H9 (cell line): ENCODE results near the gene LUZP2. TPM values are rescaled to one million over a fixed set of nuclear protein-coding genes. Genes with fewer than 3 reads are reported as not detected.

Experiments
- DNase-seq: peaks from one replicate; pipeline ENCODE4 v3.0.0-alpha.2; 2017
- H2AFZ ChIP-seq: one replicate; pipeline ENCODE4 v1.6.1; 2013; ENCODE audit warnings: mild to moderate bottlenecking, low read length, control low read depth, moderate library complexity
- H2AK5ac ChIP-seq: 2 replicates; pipeline ENCODE4 v1.6.1; 2013; ENCODE audit warnings: low read length, control low read depth, mixed read lengths; ENCODE audit not compliant: insufficient read length
- H2BK120ac ChIP-seq: one replicate; pipeline ENCODE4 v1.6.1; 2013; ENCODE audit warnings: low read depth, mild to moderate bottlenecking, low read length, control low read depth, inconsistent platforms; ENCODE audit not compliant: poor library complexity, severe bottlenecking
- H2BK12ac ChIP-seq: 2 replicates; pipeline ENCODE4 v1.6.1; 2013; ENCODE audit warnings: low read length, control low read depth, mixed read lengths, low read depth; ENCODE audit not compliant: insufficient read length
- H2BK15ac ChIP-seq: 2 replicates; pipeline ENCODE4 v1.6.1; 2013; ENCODE audit warnings: low read depth, low read length, control low read depth
- H2BK20ac ChIP-seq: one replicate; pipeline ENCODE4 v1.6.1; 2013; ENCODE audit warnings: low read depth, mild to moderate bottlenecking, low read length, control low read depth, inconsistent platforms; ENCODE audit not compliant: poor library complexity, severe bottlenecking
- H2BK5ac ChIP-seq: 2 replicates; pipeline ENCODE4 v1.6.1; 2013; ENCODE audit warnings: low read length, control low read depth, mixed read lengths; ENCODE audit not compliant: insufficient read length
- H3K14ac ChIP-seq: 2 replicates; pipeline ENCODE4 v1.6.1; 2013; ENCODE audit warnings: low read length, control low read depth; ENCODE audit not compliant: insufficient read depth
- H3K18ac ChIP-seq: 2 replicates; pipeline ENCODE4 v1.6.1; 2013; ENCODE audit warnings: low read depth, mild to moderate bottlenecking, mixed read lengths, low read length, control low read depth; ENCODE audit not compliant: insufficient read length
- H3K23ac ChIP-seq: 2 replicates; pipeline ENCODE4 v1.6.1; 2013; ENCODE audit warnings: low read length, control low read depth, mixed read lengths, low read depth; ENCODE audit not compliant: insufficient read length
- H3K23me2 ChIP-seq: 2 replicates; pipeline ENCODE4 v1.6.1; 2013; ENCODE audit warnings: low read depth, mild to moderate bottlenecking, mixed read lengths, low read length, control low read depth; ENCODE audit not compliant: insufficient read length, poor library complexity, severe bottlenecking
- H3K27ac ChIP-seq: 2 replicates; pipeline ENCODE4 v1.5.1; 2013; ENCODE audit warnings: low read length, control low read depth, mixed read lengths, low read depth; ENCODE audit not compliant: insufficient read length
- H3K27me3 ChIP-seq: 2 replicates; pipeline ENCODE4 v1.6.1; 2013; ENCODE audit warnings: low read length, control low read depth, inconsistent platforms; ENCODE audit not compliant: insufficient read depth
- H3K4ac ChIP-seq: 2 replicates; pipeline ENCODE4 v1.6.1; 2013; ENCODE audit warnings: low read depth, mild to moderate bottlenecking, control low read depth, inconsistent platforms, low read length, moderate library complexity
- H3K4me1 ChIP-seq: 2 replicates; pipeline ENCODE4 v1.6.1; 2013; ENCODE audit warnings: low read length, control low read depth, inconsistent platforms; ENCODE audit not compliant: insufficient read depth
- H3K4me2 ChIP-seq: 2 replicates; pipeline ENCODE4 v1.6.1; 2013; ENCODE audit warnings: low read length, control low read depth, mixed read lengths; ENCODE audit not compliant: insufficient read length, insufficient read depth
- H3K56ac ChIP-seq: 2 replicates; pipeline ENCODE4 v1.6.1; 2013; ENCODE audit warnings: low read depth, mild to moderate bottlenecking, mixed read lengths, low read length, control low read depth; ENCODE audit not compliant: insufficient read length
- H3K79me1 ChIP-seq: 2 replicates; pipeline ENCODE4 v1.6.1; 2013; ENCODE audit warnings: low read depth, mild to moderate bottlenecking, moderate library complexity, low read length, control low read depth, inconsistent platforms; ENCODE audit not compliant: insufficient read depth, poor library complexity, severe bottlenecking
- H3K79me2 ChIP-seq: 2 replicates; pipeline ENCODE4 v1.6.1; 2013; ENCODE audit warnings: low read length, control low read depth, inconsistent platforms; ENCODE audit not compliant: insufficient read depth
- H3K9ac ChIP-seq: 2 replicates; pipeline ENCODE4 v1.6.1; 2013; ENCODE audit warnings: low read length, control low read depth, mixed read lengths; ENCODE audit not compliant: insufficient read length; ENCODE audit errors: extremely low read depth
- H3K9me3 ChIP-seq: one replicate; pipeline ENCODE4 v1.6.1; 2013; ENCODE audit warnings: low read depth, low read length, inconsistent platforms; ENCODE audit not compliant: control insufficient read depth
- H3T11ph ChIP-seq: one replicate; pipeline ENCODE4 v1.6.1; 2013; ENCODE audit warnings: mild to moderate bottlenecking, low read length, control low read depth, inconsistent platforms
- H4K20me1 ChIP-seq: one replicate; pipeline ENCODE4 v1.6.1; 2013; ENCODE audit not compliant: control insufficient read depth, insufficient read length, insufficient read depth
- H4K5ac ChIP-seq: 2 replicates; pipeline ENCODE4 v1.6.1; 2013; ENCODE audit warnings: low read depth, mild to moderate bottlenecking, mixed read lengths, low read length, control low read depth; ENCODE audit not compliant: insufficient read length
- H4K8ac ChIP-seq: replicated peaks from 2 replicates; pipeline ENCODE4 v1.6.1; 2013; ENCODE audit warnings: low read length, control low read depth, mixed read lengths, low read depth; ENCODE audit not compliant: insufficient read length
- H4K91ac ChIP-seq: 2 replicates; pipeline ENCODE4 v1.6.1; 2013; ENCODE audit warnings: low read depth, mild to moderate bottlenecking, moderate library complexity, mixed read lengths, low read length, control low read depth; ENCODE audit not compliant: insufficient read length
- H3K27ac Mint-ChIP-seq, 3 experiments: 2 replicates in 2 of 3; 3 replicates in 1 of 3; pipeline ENCODE4 v1.8.0; 2020 to 2021; ENCODE audit warnings: mixed read lengths in 3 of 3, mild to moderate bottlenecking in 1 of 3, moderate library complexity in 1 of 3
- H3K27me3 Mint-ChIP-seq: 2 replicates; pipeline ENCODE4 v1.8.0; 2021; ENCODE audit warnings: low read depth, mild to moderate bottlenecking, moderate library complexity, mixed read lengths
- H3K36me3 Mint-ChIP-seq, 3 experiments: 2 replicates in 2 of 3; 3 replicates in 1 of 3; pipeline ENCODE4 v1.8.0; 2020 to 2021; ENCODE audit warnings: low read depth in 3 of 3, mixed read lengths in 3 of 3; ENCODE audit not compliant: insufficient read depth in 1 of 3
- H3K4me1 Mint-ChIP-seq, 2 experiments: 2 replicates each; pipeline ENCODE4 v1.8.0; 2020; ENCODE audit warnings: mixed read lengths in 2 of 2
- H3K4me3 Mint-ChIP-seq, 2 experiments: 2 replicates in 1 of 2; 3 replicates in 1 of 2; pipeline ENCODE4 v1.8.0; 2020 to 2021; ENCODE audit warnings: mild to moderate bottlenecking in 2 of 2, mixed read lengths in 2 of 2, moderate library complexity in 1 of 2
- H3K9me3 Mint-ChIP-seq, 2 experiments: 2 replicates in 1 of 2; 3 replicates in 1 of 2; pipeline ENCODE4 v1.8.0; 2020; ENCODE audit warnings: mild to moderate bottlenecking in 2 of 2, mixed read lengths in 2 of 2, moderate library complexity in 1 of 2
- CTCF ChIP-seq: fragments of 200-600 bp; sonication (generic); conservative IDR thresholded peaks from 3 replicates; pipeline ENCODE4 v1.8.0; 2021; ENCODE audit warnings: antibody characterized with exemption, mild to moderate bottlenecking
- WGBS: extraction: QIAGEN DNeasy Blood & Tissue Kit; methylation state at CpG from one replicate; pipeline ENCODE4 v1.1.7; 2013; ENCODE audit warnings: missing lambda C conversion rate, low lambda C conversion rate, mixed read lengths; ENCODE audit not compliant: insufficient read length; ENCODE audit errors: extremely low coverage; 5-methylcytosine and 5-hydroxymethylcytosine counted together
- total RNA-seq: library from RNA; stranded (reverse); gene quantifications from 2 replicates; pipeline ENCODE4 v1.2.1, GENCODE V29; 2021

The LUZP2 gene
- total RNA-seq, 1 experiment from 2014 or later, result 25.4 TPM

- Histone ChIP-seq H3K4me2 (no peak overlapping the region), H2BK120ac (no peak overlapping the region)
Measured at GRCh38 chr11:24591283-24591682, 94.4 kb downstream of the LUZP2 start.

More at GRCh38 chr11:24591283-24591682, 94.4 kb downstream of the LUZP2 start:
- Histone ChIP-seq H3K27ac (no peak overlapping the region), H3K4ac (no peak overlapping the region), H3K79me2 (no peaks in the 10 kb centered on the region), H2AFZ (no peak overlapping the region), H2BK5ac (no peak overlapping the region), H3T11ph (no peak overlapping the region), H4K8ac (no peak overlapping the region), H4K91ac (no peak overlapping the region), H3K56ac (no peak overlapping the region), H3K23me2 (no peaks in the 10 kb centered on the region), H4K20me1 (no peaks in the 10 kb centered on the region), H3K4me1 (no peaks in the 10 kb centered on the region), H3K14ac (no peak overlapping the region), H4K5ac (no peak overlapping the region), H3K18ac (no peak overlapping the region), H2BK20ac (no peak overlapping the region), H3K9me3 (no peaks in the 10 kb centered on the region), H3K9ac (no peak overlapping the region), H3K79me1 (no peaks in the 10 kb centered on the region), H2BK15ac (no peak overlapping the region), H2BK12ac (no peak overlapping the region), H3K23ac (no peak overlapping the region), H2AK5ac (no peak overlapping the region), H3K27me3 (no peaks in the 10 kb centered on the region)
- no peak for DNase-seq
- no peaks in the 10 kb centered on the region for H3K36me3 Mint-ChIP-seq
- no peak overlapping the region; a peak in 1 of 7 replicates for H3K27ac Mint-ChIP-seq
- TF ChIP-seq CTCF, result no peak
- no CpG with 5 or more reads among the region's 2 CpGs for WGBS
- H3K27me3 Mint-ChIP-seq, result no peaks in the 10 kb centered on the region
- H3K4me3 Mint-ChIP-seq, result no peak overlapping the region
- H3K9me3 Mint-ChIP-seq, result no peaks in the 10 kb centered on the region
- no peaks in the 10 kb centered on the region for H3K4me1 Mint-ChIP-seq
